SU-DHL-6 (cell line): Measurements from ENCODE around the gene TMPRSS5.

Source experiments
- H2AFZ ChIP-seq: fragments of 200-600 bp; sonication (generic); 2 replicates; pipeline ENCODE4 v1.6.1; 2014; ENCODE audit warnings: low read depth, mild to moderate bottlenecking, moderate library complexity, mixed read lengths, antibody characterized with exemption, low read length; ENCODE audit not compliant: severe bottlenecking
- H3F3A ChIP-seq: fragments of 200-600 bp; shearing (Covaris generic); 2 replicates; pipeline ENCODE4 v1.6.0; 2016; ENCODE audit warnings: antibody characterized with exemption, mild to moderate bottlenecking; ENCODE audit not compliant: insufficient read depth
- H3K27ac ChIP-seq: fragments of 200-600 bp; sonication (generic); 2 replicates; pipeline ENCODE4 v1.5.1; 2016; ENCODE audit warnings: low read depth, mild to moderate bottlenecking, low read length, moderate library complexity, mixed read lengths
- H3K27me3 ChIP-seq: fragments of 200-600 bp; sonication (generic), shearing (Covaris generic); 2 replicates; pipeline ENCODE4 v1.6.0; 2014; ENCODE audit warnings: mild to moderate bottlenecking, low read length
- H3K36me3 ChIP-seq: fragments of 200-600 bp; sonication (generic); 2 replicates; pipeline ENCODE4 v1.6.1; 2014; ENCODE audit warnings: mild to moderate bottlenecking, low read length, mixed read lengths
- H3K4me2 ChIP-seq: fragments of 300-600, 200-600 bp; shearing (Covaris generic), sonication (generic); 2 replicates; pipeline ENCODE4 v1.6.0; 2014; ENCODE audit warnings: low read length, low read depth, mild to moderate bottlenecking; ENCODE audit not compliant: poor library complexity, severe bottlenecking
- H3K4me3 ChIP-seq: fragments of 200-600 bp; sonication (generic); 2 replicates; pipeline ENCODE4 v1.5.1; 2014; ENCODE audit warnings: antibody characterized with exemption, low read length, mild to moderate bottlenecking, mixed read lengths; ENCODE audit not compliant: insufficient read depth, poor library complexity, severe bottlenecking
- H3K79me2 ChIP-seq: fragments of 200-600 bp; sonication (generic); 2 replicates; pipeline ENCODE4 v1.6.1; 2014; ENCODE audit warnings: mild to moderate bottlenecking, low read length, moderate library complexity; ENCODE audit not compliant: insufficient read depth
- H3K9ac ChIP-seq: fragments of 200-600 bp; sonication (generic); 2 replicates; pipeline ENCODE4 v1.7.0; 2014; ENCODE audit warnings: mild to moderate bottlenecking, low read length
- H3K9me2 ChIP-seq: fragments of 200-600 bp; sonication (generic); replicated peaks from 2 replicates; pipeline ENCODE4 v1.6.1; 2014; ENCODE audit warnings: low read length; ENCODE audit not compliant: insufficient read depth
- H3K9me3 ChIP-seq: fragments of 200-600 bp; sonication (generic); 2 replicates; pipeline ENCODE4 v1.6.1; 2014; ENCODE audit warnings: low read length, mixed read lengths; ENCODE audit not compliant: insufficient read depth
- H4K20me1 ChIP-seq: fragments of 200-600 bp; sonication (generic); 2 replicates; pipeline ENCODE4 v1.6.1; 2014; ENCODE audit warnings: low read depth, mild to moderate bottlenecking, antibody characterized with exemption, low read length, moderate library complexity, mixed read lengths
- EZH2phosphoT487 ChIP-seq: fragments of 200-600 bp; sonication (generic), shearing (Covaris generic); conservative IDR thresholded peaks from 2 replicates; pipeline ENCODE4 v1.6.1; 2018; ENCODE audit warnings: mild to moderate bottlenecking, antibody characterized with exemption, low read length, moderate library complexity, mixed read lengths
- TF ChIP-seq, protein P1 (sequence below): fragments of 200-600 bp; sonication (generic); IDR thresholded peaks from one replicate; pipeline ENCODE4 v1.5.1; 2017; ENCODE audit warnings: antibody characterized with exemption, mild to moderate bottlenecking, low read length, moderate library complexity; ENCODE audit not compliant: insufficient read depth, poor library complexity, severe bottlenecking

TMPRSS5 gene

DNA sequence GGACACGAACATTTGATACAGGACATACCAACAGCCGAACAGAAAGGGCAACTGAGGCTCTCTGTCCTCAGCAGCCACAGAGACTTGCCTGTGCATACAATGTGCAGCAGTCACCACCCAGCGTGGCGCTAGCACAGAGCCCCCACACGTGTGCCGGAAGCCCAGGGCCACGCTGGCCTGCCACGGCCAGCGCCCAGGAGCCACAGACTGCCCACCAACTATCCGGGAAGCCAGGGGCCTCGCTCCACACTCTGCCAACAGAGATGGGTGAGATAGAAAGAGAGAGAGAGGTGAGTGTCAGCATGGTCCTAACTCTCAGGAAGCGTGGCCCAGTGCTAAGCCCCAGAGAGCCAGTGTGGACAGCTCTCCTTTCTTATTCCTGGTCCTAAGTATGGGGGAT, 11.7 kb downstream of the TMPRSS5 start:
- Histone ChIP-seq H3K79me2 (no peaks in the 10 kb centered on the region), H3K9me2 (no peaks in the 10 kb centered on the region), H3K9me3 (no peaks in the 10 kb centered on the region), H3K27ac (no peak overlapping the region), H4K20me1 (no peaks in the 10 kb centered on the region), H3K4me2 (no peak overlapping the region), H3K9ac (no peak overlapping the region), H3K4me3 (no peak overlapping the region), H3F3A (no peaks in the 10 kb centered on the region), H2AFZ (no peak overlapping the region), H3K27me3 (no peaks in the 10 kb centered on the region), H3K36me3 (no peaks in the 10 kb centered on the region)
- no peak for TF ChIP-seq EZH2phosphoT487
- TF ChIP-seq, protein P1, sequence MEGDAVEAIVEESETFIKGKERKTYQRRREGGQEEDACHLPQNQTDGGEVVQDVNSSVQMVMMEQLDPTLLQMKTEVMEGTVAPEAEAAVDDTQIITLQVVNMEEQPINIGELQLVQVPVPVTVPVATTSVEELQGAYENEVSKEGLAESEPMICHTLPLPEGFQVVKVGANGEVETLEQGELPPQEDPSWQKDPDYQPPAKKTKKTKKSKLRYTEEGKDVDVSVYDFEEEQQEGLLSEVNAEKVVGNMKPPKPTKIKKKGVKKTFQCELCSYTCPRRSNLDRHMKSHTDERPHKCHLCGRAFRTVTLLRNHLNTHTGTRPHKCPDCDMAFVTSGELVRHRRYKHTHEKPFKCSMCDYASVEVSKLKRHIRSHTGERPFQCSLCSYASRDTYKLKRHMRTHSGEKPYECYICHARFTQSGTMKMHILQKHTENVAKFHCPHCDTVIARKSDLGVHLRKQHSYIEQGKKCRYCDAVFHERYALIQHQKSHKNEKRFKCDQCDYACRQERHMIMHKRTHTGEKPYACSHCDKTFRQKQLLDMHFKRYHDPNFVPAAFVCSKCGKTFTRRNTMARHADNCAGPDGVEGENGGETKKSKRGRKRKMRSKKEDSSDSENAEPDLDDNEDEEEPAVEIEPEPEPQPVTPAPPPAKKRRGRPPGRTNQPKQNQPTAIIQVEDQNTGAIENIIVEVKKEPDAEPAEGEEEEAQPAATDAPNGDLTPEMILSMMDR = no peak

DNA sequence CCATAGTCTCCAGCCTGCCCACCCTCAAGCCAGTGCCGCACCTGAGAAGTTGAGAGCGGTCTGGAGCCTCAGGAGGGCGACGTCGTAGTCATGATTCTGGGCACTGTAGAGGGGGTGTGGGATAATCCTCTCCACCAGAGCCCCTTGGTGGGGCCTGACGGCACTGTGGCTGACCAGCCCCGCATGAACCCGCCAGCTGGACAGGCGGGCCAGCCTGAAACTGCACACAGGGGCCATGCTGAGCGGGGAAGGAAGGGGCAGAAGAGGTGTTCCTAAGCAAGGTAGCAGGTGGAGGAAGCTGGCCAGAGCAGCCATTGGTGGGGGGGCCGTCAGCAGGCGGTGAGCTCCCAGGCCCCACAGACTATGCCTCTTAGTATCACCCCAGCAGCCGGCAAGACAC, 13.1 kb downstream of the TMPRSS5 start:
- H3K4me3 ChIP-seq = no peak overlapping the region
- no peaks in the 10 kb centered on the region for H3K36me3 ChIP-seq
- no peak overlapping the region for H3K27ac ChIP-seq
- H2AFZ ChIP-seq = no peak overlapping the region
- H3K9me2 ChIP-seq = no peaks in the 10 kb centered on the region
- H3K27me3 ChIP-seq = no peaks in the 10 kb centered on the region
- H3K9ac ChIP-seq = no peak overlapping the region
- H3K9me3 ChIP-seq = no peaks in the 10 kb centered on the region
- no peaks in the 10 kb centered on the region for H3K79me2 ChIP-seq
- TF ChIP-seq, protein P1 = no peak
- no peak for TF ChIP-seq EZH2phosphoT487
- H3K4me2 ChIP-seq = no peak overlapping the region
- no peaks in the 10 kb centered on the region for H4K20me1 ChIP-seq
- H3F3A ChIP-seq = no peaks in the 10 kb centered on the region

DNA sequence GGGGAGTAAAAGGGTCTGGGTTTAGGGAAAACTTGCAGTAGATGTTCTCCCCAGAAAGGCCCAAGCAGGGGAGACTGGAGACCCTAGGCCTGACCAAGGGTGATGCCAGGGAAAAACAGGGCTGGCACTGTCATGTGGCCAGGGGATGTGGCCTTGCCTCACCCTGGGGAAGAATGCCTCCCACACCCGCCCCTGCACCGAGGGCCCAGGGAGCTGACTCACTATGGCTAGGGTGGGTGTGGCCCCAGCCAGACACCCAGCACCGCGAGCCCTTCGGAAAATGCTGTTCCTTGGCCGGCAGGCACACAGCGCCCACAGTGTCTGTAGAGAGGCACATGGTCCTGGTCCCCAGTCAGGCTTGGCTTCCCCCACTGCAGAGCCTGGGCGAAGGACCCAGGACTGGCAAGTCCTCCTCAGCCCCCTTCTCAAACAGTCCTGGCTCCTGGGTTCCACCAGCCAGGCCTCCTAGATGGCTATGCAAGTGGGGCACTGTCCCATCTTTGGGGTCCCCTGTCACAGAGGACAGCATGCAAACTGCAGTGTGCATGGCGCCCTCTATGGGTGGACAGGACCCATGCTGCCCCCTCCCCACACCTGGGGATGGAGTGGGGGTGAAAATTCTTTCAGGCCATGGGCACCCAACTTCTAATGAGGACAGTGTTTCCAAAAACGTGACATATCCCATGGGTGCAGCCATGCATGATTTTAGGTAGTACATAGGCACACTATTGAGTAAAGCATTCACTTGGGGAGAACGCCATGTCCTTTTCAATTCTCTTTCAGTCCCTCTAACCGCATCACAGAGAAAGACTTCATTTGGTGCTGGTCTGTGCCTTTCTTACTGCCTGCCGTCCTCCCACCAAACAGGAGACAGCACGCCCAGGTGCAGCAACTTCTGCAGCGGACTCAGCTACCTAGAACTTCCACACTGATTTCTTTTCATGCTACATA, 15.2 kb downstream of the TMPRSS5 start:
- Histone ChIP-seq H3F3A (no peaks in the 10 kb centered on the region), H3K9ac (no peak overlapping the region), H3K9me2 (no peaks in the 10 kb centered on the region), H2AFZ (no peak overlapping the region), H3K9me3 (no peaks in the 10 kb centered on the region), H3K4me3 (no peak overlapping the region), H3K4me2 (no peak overlapping the region), H3K79me2 (no peaks in the 10 kb centered on the region), H3K27ac (no peak overlapping the region), H4K20me1 (no peaks in the 10 kb centered on the region), H3K36me3 (no peaks in the 10 kb centered on the region), H3K27me3 (no peaks in the 10 kb centered on the region)
- TF ChIP-seq, protein P1 = peak; percentile 42
- no peak for TF ChIP-seq EZH2phosphoT487
